NCI-H774 (cell line): ENCODE measurements around the gene FBN1.

ENCODE experiments used
- DNase-seq: peaks from one replicate; lab custom pipeline; 2025; lab: John Stamatoyannopoulos, UW

FBN1 gene

GRCh38 chr15:48622237-48622636 is 23.3 kb downstream of the FBN1 start:
- no peak for DNase-seq

GRCh38 chr15:48619446-48619845 is 26.1 kb downstream of the FBN1 start:
- no peak for DNase-seq

- DNase-seq: no peak
Observed at GRCh38 chr15:48617619-48618018, 27.9 kb downstream of the FBN1 start.

- no peak for DNase-seq
Observed at GRCh38 chr15:48616216-48616615, 29.3 kb downstream of the FBN1 start.

- no peak for DNase-seq
Observed at GRCh38 chr15:48614051-48614450, 31.5 kb downstream of the FBN1 start.

- DNase-seq: no peak
Observed at GRCh38 chr15:48609486-48609885, 36.0 kb downstream of the FBN1 start.

GRCh38 chr15:48607846-48608245 is 37.7 kb downstream of the FBN1 start:
- DNase-seq: no peak

- DNase-seq: no peak
Observed at GRCh38 chr15:48604567-48604966, 40.9 kb downstream of the FBN1 start.

- DNase-seq: no peak
Observed at GRCh38 chr15:48603922-48604321, 41.6 kb downstream of the FBN1 start.

- DNase-seq: no peak
Observed at GRCh38 chr15:48603123-48603500, 42.4 kb downstream of the FBN1 start.

GRCh38 chr15:48602358-48603122 is 43.0 kb downstream of the FBN1 start:
- no peak for DNase-seq

- no peak for DNase-seq
Observed at GRCh38 chr15:48601095-48601494, 44.4 kb downstream of the FBN1 start.

- DNase-seq: no peak
Observed at GRCh38 chr15:48596841-48597240, 48.7 kb downstream of the FBN1 start.

- no peak for DNase-seq
Observed at GRCh38 chr15:48596415-48596814, 49.1 kb downstream of the FBN1 start.

GRCh38 chr15:48595981-48596380 is 49.5 kb downstream of the FBN1 start:
- no peak for DNase-seq

- DNase-seq: no peak
Observed at GRCh38 chr15:48592933-48593332, 52.6 kb downstream of the FBN1 start.

GRCh38 chr15:48592221-48592731 is 53.2 kb downstream of the FBN1 start:
- DNase-seq: no peak

GRCh38 chr15:48590723-48591122 is 54.8 kb downstream of the FBN1 start:
- no peak for DNase-seq

GRCh38 chr15:48584812-48585563 is 60.5 kb downstream of the FBN1 start:
- DNase-seq: no peak

- DNase-seq: no peak
Observed at GRCh38 chr15:48584090-48584811, 61.3 kb downstream of the FBN1 start.

- no peak for DNase-seq
Observed at GRCh38 chr15:48582452-48583247, 62.9 kb downstream of the FBN1 start.

GRCh38 chr15:48581219-48581618 is 64.3 kb downstream of the FBN1 start:
- no peak for DNase-seq
